ENCODE results near the gene PCSK2.

PCSK2 gene

DNA sequence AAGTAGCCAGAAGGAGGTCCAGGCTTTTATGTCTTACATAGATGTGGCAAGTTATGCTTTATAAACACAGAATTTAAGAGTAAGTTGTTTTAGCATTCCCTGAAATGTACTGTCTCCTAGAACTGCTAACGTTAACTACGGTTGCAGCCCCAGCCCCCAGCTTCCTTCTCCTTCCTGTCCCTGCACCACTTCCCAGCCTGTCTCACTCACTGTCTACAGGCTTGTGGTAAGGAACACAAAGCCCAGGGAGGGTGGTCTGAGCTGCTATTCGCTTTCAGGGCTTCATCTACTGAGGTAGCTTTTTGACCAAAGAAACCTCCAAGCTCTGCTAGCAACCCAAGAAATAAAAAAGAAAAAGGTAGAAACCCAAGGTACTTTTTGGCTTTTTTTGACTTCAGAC lies 35.9 kb downstream of the PCSK2 start:
- no peak for DNase-seq (ENCODE audit: low read depth in 2 of 2)

DNA sequence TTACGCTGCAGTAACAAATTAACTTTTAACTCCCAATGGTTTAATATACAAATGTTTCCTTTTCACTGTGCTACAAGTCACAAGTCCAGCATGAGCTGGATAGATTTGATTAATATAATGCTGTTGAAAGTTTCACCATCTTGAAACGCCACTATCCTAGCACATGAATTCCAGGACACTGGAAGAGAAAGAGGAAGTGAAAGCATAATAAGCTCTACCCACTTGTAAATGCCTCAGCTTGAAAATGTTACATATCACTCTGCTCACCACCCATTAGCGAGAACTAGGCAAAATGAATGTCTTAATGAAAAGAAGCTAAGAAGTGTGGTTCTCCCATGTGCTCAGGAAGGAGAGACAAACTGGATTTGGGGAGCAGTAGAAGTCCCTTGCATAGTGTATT lies 46.9 kb downstream of the PCSK2 start:
- no peak for DNase-seq (ENCODE audit: low read depth in 2 of 2)

DNA sequence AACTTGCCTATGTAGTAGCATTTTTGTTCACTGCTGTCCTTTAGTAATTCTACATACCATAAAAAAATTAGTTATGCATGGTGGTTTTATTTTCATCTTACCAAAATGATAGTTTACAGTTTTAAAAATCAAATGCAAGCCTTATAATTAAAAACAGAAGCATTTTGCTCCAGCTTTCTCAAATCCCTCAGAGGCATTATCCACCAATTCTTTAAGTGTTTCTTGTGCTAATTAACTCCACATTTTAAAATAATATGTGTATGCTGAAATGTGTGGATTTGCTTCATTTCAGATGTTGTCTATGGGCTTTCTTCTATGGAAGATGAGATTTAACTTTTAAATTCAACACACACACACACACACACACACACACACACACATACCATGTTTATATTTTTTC lies 49.3 kb downstream of the PCSK2 start:
- no peak for DNase-seq (ENCODE audit: low read depth in 2 of 2)

DNA sequence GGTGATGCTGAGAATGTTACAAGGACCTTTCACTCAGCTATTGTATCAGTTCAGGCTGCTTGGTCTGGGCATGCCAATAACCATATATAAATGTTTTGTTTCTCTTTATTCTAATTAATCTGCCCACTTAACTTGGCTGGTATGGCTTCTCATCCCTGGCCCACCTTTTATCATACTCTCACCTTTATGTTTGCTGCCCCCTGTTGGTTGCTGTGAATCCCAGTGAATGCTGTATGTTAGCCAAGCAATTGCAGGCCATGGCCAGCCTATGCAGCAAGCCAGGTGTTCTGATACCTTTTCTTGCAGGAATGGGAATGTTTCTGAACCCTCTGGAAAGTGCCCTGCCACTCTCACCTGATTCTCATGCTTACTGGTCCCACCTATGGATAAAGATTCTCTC lies 54.6 kb downstream of the PCSK2 start:
- no peak for DNase-seq (ENCODE audit: low read depth in 2 of 2)

DNA sequence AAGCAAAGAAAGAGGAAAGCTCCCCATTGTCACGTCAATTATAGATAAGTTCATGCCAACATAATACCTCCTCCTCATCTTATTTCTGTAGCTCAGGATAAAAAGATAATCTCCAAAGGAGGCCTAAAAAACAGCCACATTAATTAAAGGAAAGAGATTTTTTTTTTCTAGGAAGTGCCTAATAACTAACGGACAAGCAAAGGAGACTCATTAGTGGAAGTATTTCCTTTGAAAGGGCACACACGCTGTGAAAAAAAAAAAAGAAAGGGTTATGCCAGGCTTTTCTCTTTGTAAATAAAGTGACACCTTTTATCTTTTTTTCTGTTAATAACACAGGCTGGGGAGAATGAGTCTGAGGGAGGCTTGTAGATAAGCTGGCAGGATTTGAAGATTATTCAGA lies 55.7 kb downstream of the PCSK2 start:
- no peak for DNase-seq (ENCODE audit: low read depth in 2 of 2)

DNA sequence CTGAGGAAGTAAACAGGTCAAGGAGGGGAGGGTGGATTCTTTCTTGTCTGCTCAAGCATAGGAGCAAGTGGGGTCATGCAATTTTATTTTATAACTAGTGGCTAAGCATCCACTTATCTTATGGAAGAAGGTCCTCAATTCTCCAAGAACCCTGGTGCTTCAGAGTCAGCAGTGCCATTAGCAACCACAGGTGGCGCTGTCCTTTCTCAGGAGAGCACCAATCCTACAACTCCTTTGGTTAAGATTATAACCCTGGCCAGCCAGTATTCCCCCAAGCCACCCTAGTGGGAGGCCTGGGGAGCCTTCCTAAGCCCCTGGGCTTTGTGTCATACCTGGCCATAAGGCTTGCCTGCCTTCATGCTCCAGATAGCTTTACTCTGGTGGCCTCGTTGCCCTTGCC lies 60.7 kb downstream of the PCSK2 start:
- no peak for DNase-seq (ENCODE audit: low read depth in 2 of 2)

DNA sequence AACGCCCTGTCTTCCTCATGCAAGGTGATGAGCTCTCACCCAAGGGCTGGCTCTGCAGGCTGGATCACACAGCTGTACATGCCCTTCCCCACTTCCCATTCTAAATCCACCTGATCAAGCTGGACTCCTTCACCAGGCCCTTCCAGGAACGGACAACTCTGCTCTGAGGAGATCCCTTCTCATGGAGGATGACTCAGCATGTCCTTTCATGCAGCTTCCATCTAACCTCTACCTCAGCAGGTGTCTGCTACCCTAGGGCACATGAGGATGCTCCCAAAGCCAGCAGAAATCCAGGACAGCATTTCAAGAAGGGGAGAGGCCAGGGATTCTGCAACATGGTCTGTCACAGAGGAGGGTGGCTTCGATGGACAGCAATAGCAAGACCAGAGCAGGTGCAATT lies 61.2 kb downstream of the PCSK2 start:
- DNase-seq (ENCODE audit: low read depth in 2 of 2) = no peak

DNA sequence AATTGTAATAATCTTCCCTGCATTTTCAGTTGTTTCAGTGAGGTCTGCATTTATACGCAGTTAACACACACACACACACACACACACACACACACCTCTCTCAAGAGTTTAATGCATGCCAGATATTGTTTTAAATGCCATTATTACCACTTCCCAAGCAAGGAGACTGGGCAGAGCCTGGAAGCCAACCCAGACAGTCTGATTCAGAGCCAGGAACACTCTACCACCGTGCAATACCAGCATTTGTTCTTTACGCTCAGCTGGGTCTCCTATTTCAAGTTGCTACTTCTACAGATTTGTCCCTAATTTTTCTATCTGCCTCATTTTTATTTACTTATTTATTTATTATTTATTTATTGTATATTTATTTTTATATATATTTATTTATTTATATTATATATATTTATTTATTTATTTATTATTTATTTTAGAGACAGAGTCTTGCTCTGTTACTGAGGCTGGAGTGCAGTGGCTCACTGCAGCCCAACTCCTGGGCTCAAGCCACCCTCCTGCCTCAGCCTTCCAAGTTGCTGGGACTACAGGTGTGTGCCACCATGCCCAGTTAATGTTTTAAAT lies 68.4 kb downstream of the PCSK2 start:
- DNase-seq (ENCODE audit: low read depth in 2 of 2) = no peak

DNA sequence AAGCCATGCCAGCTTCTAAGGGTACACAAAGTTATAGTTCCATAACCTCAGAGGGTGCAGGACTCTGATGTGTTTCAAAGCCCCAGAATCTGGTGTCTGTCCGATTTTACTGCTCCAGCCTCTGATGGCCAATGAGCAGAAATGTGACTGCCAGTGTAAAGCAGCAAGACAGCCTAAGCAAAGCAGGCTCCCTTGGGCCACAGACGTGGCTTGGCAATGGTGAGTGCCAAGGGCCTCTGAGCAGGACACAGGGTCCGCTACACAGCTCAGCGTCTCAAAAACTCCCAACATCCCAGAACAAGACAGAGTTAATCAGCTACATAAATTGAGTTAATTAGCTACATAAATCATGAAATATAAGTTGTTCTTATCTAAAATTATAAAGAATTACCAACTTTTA lies 69.2 kb downstream of the PCSK2 start:
- DNase-seq (ENCODE audit: low read depth in 2 of 2) = no peak

DNA sequence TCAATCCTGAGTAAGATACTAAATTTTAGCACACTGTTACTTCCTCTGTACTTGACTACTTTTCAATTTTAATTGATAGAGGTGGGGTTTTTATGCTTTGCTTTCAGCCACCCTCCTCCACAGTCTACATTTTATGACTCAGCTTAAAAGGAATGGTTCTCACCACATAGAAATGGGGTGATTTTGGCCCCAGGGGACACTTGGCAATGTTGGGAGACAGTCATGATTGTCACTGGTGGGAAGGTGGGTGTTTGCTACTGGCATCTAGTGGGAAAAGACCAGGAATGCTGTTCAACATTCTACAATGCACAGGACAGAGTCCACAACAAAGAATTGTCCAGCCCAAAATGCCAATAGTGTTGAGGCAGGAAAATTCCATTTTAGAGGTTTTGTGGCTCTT lies 71.3 kb downstream of the PCSK2 start:
- DNase-seq (ENCODE audit: low read depth in 2 of 2) = no peak

DNA sequence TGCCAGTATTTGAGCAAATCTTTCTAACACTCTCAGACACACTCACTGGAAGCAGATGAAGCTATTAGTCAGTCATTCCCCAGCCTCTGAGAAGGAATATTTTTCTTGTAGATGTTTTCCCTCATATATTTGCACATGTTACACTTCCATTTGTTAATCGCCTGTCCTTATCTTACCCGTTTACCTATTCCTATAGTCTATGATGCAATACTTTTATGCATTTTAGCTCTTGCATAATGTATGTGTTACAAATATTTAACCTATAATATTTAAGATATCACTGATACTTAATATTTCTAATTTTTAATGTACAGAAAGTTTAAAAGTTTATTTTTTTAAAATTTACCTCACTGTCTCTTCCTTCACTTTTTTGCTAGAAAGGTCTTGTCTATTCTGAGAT lies 71.9 kb downstream of the PCSK2 start:
- DNase-seq (ENCODE audit: low read depth in 2 of 2) = no peak

DNA sequence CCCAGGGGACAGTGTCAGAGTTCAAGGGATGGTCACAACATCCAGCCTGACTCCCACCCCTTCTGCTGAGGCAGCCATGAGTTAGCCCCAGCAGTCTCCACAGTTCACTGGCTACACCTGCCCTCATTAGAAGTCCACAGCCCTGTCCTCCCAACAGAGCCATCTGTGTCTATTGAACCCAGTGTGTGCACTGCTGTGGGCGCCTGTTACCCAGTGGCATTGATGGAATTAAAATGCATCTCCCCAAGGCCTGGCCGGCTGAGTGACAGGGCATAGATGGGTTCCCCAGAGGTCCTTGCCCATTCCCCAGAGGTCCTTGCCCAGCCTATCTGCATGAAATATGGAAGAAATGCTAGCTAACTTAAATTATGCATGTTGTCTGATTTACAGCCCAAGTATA lies 73.3 kb downstream of the PCSK2 start:
- DNase-seq (ENCODE audit: low read depth in 2 of 2) = no peak

DNA sequence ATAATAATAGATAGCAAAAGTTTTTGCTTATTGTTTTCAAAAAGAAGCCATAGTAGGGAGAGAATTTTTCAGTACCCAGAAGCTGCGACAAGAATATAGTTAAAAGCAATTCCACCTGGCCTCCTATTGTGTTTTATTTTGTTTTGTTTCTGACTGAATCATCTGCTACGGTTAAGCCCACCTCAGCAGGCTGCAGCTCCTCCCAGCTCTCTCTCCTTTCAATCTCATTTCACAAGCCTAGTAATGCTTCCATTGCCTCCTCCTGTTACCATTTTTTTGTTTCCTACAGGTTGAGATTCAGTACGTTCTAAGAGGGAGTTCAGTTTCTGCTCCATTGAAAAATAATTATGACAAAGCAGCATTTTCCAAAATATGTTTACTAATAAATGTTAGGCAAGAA lies 77.9 kb downstream of the PCSK2 start:
- no peak for DNase-seq (ENCODE audit: low read depth in 2 of 2)

DNA sequence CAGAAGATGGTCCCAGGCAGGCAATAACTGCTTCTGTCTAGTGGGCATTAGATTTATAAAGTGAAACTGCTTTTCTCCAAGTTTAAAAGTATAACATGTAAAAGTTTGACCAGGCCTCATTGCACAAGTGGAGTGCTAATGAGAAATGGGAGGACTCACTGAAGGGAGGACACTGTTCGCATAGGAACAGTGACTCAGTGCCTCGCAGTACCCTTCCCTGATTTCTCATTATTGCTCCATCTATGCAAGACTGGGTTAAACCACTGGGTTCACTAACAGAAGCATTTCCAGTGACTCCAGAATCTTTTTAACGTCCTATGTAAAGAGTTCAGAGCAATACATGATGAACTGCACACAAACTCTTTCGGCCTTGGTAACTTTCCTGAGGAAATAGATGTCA lies 79.6 kb downstream of the PCSK2 start:
- DNase-seq (ENCODE audit: low read depth in 2 of 2) = no peak

DNA sequence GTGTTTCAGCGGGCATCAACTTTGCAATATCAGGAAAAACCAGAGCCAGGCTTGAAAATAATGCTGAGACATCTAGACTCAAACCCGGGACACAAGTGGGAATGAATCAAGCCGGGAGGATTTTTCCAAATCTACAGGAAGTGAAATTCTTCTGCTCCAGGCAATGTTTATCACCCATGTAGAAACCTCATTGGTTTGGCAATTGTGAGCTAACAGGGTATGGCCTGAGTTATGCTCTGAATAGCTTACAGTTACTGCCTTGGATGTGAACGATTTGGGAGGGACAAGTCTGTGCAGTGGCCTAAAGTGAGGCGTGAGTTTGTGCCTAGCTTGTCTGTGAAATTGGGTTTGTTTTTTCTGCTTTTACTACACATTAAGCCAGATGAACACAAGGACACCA lies 87.4 kb downstream of the PCSK2 start:
- no peak for DNase-seq (ENCODE audit: low read depth in 2 of 2)

DNA sequence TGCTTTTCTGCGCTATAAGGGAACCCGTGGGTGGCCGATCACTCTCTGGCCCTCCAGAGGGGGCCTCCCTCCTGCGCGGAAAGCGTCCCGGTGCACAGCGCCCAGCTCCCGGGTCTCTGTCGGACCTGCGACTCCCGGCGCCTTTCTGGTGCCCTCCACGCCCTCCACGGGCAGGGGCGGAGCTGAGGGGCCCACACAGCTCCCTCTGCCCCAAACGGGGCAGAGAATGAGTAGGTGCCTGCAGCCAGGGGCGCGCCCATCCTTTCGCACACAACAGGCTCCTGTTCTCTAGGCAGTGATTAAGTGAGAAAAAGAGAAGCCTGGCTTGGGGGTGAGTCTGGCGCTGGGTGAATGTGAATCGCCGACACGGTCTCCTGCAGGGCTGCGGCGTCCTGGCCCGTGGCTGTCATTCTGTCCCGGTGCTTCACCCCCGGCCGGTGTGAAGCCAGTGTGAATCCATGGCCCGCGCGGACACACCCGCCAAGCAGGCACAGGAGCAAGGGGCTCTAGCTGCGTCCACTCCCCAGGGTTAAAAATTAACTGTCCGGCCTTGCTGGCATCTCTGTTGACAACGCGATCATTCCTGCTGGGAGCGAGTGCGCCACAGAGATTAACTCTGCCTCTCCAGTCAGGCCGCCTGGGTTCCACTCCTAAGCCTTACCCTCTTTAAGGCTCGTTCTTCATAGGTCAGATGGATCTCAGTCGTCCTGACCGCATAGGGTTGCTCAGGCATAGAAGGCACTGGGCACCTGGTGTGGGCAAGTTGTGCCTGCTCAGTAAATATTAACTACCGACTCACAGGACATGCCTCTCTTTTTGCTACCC lies 88.8 kb downstream of the PCSK2 start:
- DNase-seq (ENCODE audit: low read depth in 2 of 2) = no peak

DNA sequence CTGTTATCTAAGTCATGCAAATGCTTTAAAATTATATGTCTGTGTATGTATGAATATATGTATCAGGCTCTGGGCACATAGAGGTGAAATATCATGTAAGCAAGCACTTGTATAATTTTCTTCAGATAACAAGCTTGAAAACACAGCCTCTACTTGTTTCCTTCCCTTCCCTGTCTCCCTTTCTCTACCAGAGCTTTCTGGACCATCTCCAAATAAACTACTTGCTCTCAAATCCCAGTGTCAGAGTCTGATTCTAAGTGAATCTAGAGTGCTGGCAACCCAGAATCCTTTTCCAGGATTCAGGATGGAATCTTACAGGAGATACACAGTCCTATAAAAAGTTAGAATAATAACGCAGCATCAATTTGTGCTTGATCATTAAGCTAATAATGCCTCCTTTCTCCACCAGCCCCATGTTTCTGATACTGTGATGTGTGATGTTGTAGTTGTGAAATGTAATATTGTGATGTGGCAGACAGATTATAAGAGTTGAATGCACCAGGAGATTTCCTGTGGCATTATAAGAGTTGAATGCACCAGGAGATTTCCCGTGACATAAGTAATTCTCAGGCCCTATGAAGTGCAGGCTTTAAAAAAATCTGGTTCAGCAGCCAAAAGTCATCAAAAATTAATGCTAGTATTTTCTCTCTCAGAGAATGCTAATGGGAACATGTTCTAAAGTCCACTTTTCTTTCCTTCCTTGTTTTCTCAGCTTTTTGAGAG lies 89.6 kb downstream of the PCSK2 start:
- DNase-seq (ENCODE audit: low read depth in 2 of 2) = no peak

DNA sequence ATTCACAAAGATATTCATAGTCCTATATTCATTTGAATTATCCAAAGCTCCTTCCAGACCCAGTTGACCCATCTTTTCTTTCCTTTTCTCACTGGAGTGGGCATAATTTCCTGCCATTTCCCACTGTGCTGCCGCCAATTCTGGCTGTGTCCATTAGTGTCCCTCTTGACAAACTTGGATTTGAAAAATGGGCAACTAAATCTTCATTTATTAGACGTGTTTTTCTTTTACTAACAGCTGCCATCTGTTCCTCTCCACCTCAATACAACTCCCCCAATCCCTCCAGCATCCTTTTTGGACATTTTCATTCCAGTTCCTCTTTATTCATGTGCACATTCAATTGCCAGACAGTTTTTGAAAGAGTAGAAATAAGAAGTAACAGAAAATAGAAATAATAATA lies 90.5 kb downstream of the PCSK2 start:
- DNase-seq (ENCODE audit: low read depth in 2 of 2) = no peak

DNA sequence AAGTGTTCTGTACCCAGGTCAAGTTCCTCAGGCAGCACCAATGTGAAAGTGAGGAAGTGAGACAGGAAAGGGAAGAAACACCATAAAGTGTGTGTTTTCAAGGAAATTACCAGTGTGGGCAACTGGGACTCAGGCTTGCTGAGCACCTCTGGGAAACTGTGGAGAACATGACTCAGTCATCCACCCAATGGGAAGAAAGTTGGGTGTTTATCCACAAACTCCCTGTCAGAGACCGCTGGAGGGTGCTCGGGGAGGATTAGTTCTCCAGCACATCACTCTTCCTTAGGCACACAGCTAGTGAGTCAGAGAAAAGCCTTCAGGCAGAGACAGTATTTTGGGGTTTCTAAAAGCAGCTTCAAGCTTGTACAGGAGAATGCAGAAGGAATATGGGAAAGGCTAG lies 93.6 kb downstream of the PCSK2 start:
- no peak for DNase-seq (ENCODE audit: low read depth in 2 of 2)

DNA sequence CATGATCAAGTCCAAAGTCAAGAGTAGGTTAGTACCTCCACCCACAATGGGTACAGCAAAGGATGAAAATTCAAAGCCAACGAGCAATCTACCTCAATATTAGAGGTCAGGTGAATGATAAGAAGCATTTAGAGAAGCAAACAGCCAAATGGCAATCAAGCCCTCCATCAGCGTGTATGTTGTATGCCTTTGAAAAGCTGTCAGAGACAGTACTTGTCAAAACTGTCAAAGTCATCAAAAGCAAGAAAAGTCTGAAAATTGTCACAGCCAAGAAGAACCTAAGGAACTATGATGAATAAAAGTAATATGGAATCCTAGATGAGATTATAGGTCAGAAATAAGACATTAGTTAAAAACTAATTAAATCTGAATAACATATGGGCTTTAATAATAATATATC lies 99.3 kb downstream of the PCSK2 start:
- DNase-seq (ENCODE audit: low read depth in 2 of 2) = no peak

DNA sequence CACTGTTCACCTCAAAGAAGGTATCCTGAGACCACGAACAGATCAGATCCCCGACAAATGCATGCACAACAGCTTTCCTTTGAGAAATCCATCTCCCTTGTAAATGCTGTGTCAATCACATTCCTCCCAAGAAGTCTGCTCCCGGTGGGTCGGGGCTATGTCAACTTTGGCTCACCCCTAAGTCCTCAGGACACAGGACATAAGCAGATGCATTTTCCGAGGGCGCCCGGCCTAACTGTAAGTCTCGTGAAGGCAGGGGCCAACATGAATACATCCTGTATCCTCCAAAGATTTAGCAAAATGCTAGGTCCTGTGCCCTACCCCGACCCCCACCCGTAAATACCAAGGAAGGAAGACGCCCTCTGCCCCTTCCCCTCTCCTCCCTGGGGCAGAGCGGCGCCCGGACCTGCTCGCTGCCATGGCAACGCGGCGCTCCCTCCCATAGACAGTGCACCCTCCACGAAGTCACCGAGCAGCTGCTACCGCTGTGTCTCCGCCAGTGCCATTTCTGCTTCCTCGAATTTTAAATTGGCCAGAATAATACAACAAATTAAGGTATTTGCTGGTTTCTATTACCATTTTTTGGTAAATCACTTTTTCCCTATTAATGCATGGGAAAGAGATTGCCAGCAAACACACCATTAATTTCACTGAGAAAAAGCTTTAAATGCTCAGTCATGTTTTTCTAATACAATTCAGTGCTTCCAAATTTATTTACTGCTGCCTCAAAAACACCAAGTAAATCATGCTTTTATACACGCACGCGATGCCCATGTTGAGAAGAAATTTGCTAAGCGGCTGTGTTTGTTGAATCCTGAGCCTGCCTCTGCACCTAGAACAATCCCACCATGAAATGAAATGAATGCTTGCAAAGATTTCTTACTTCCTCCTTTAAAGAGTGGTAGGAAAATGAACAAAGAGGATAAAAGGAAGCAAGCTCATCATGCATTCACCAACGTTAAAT lies 100.6 kb downstream of the PCSK2 start:
- DNase-seq (ENCODE audit: low read depth in 2 of 2) = no peak

DNA sequence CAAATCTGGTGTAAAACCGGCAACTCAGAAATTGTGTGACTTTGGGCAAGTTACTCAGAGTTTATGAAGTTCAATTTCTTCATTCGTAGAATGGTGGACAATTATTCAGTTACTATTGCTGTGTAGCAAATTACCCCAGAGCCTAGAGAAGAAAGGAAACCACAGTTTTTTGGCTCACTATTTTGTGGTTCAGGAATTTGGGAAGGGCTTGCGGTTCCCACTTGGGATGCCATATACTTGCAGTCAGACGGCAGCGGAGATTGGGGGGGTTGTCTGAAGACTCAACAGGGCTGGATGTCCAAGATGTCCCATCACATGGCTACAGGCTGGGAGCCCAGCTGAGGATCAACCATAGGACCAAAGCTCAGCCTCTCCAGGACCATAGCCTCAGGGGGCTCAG lies 108.1 kb downstream of the PCSK2 start:
- DNase-seq (ENCODE audit: low read depth in 2 of 2) = no peak
